PC-9 (cell line): ENCODE measurements around the gene CAPN9. TPM values are rescaled to one million over a fixed set of nuclear protein-coding genes. Genes with fewer than 3 reads are reported as not detected.

Experiments used
- BruUV-seq: library from RNA; stranded (reverse); fragments of 400-500 nt; replicated peaks from 2 replicates; lab custom pipeline; 2021; lab: Mats Ljungman, UMichigan
- CTCF ChIA-PET: fragments of 300-600 bp; sonication (Branson Sonifier 250); formaldehyde crosslinking; loops from one replicate; lab custom pipeline; 2022; ENCODE audit warnings: antibody characterized with exemption; lab: Charles Lee
- POLR2A ChIA-PET: fragments of 300-600 bp; sonication (Branson Sonifier 250); formaldehyde crosslinking; loops from one replicate; lab custom pipeline; 2022; ENCODE audit warnings: antibody characterized with exemption; ENCODE audit not compliant: unreplicated experiment; lab: Charles Lee
- DNase-seq, 2 experiments: peaks; one replicate each; pipeline versions ENCODE4 v3.0.0 to v3.0.0-alpha.2; 2015 to 2022; ENCODE audit warnings: mixed read lengths in 1 of 2
- H2AFZ ChIP-seq: fragments of 200-600 bp; sonication (generic); 2 replicates; pipeline ENCODE4 v1.8.1; 2017; ENCODE audit warnings: antibody characterized with exemption
- H3F3A ChIP-seq: fragments of 200-600 bp; sonication (generic); 2 replicates; pipeline ENCODE4 v1.8.1; 2017; ENCODE audit warnings: antibody characterized with exemption, mild to moderate bottlenecking, low read depth; ENCODE audit not compliant: insufficient read depth
- H3K27ac ChIP-seq: fragments of 200-600 bp; sonication (generic); 2 replicates; pipeline ENCODE4 v1.6.1; 2016; ENCODE audit warnings: mixed run types
- H3K27me3 ChIP-seq: fragments of 200-600 bp; sonication (generic); 2 replicates; pipeline ENCODE4 v1.6.1; 2016; ENCODE audit warnings: low read depth, mixed run types; ENCODE audit not compliant: insufficient read depth
- H3K36me3 ChIP-seq: fragments of 200-600 bp; sonication (generic); 2 replicates; pipeline ENCODE4 v1.6.1; 2016; ENCODE audit warnings: low read depth, mixed run types
- H3K4me1 ChIP-seq: fragments of 200-600 bp; sonication (generic); replicated peaks from 2 replicates; pipeline ENCODE4 v1.6.1; 2016; ENCODE audit warnings: mixed run types; ENCODE audit not compliant: insufficient read depth
- H3K4me2 ChIP-seq: fragments of 200-600 bp; sonication (generic); 2 replicates; pipeline ENCODE4 v1.6.1; 2017; ENCODE audit warnings: mixed run types
- H3K4me3 ChIP-seq: fragments of 200-600 bp; sonication (generic); 2 replicates; pipeline ENCODE4 v1.6.1; 2016; ENCODE audit warnings: mixed run types
- H3K79me2 ChIP-seq: fragments of 200-600 bp; sonication (generic); 2 replicates; pipeline ENCODE4 v1.6.1; 2017; ENCODE audit warnings: low read depth, mixed run types
- H3K9me2 ChIP-seq: fragments of 200-600 bp; sonication (generic); 2 replicates; pipeline ENCODE4 v1.8.1; 2017; ENCODE audit warnings: mild to moderate bottlenecking; ENCODE audit not compliant: insufficient read depth
- H3K9me3 ChIP-seq: fragments of 200-600 bp; sonication (generic); 2 replicates; pipeline ENCODE4 v1.8.1; 2016; ENCODE audit warnings: low read depth; ENCODE audit not compliant: insufficient read depth
- H4K20me1 ChIP-seq: fragments of 200-600 bp; sonication (generic); 2 replicates; pipeline ENCODE4 v1.8.1; 2017; ENCODE audit not compliant: insufficient read depth
- CTCF ChIP-seq: fragments of 200-600 bp; sonication (generic); conservative IDR thresholded peaks from 2 replicates; pipeline ENCODE4 v1.6.1; 2017; ENCODE audit warnings: mixed run types, antibody characterized with exemption, mild to moderate bottlenecking, moderate library complexity
- EZH2 ChIP-seq: fragments of 200-600 bp; sonication (generic); IDR thresholded peaks from 2 replicates; pipeline ENCODE4 v1.8.0; 2017; ENCODE audit warnings: antibody characterized with exemption, low read depth
- intact Hi-C: fragments of 100-400 bp; cut with micrococcal nuclease; formaldehyde crosslinking; loops from one replicate; pipeline ENCODE4 v1.10.0; 2022; ENCODE audit not compliant: unreplicated experiment
- total RNA-seq: library from RNA; stranded (reverse); gene quantifications from 2 replicates; pipeline ENCODE4 v1.2.3, GENCODE V29; 2021

CAPN9 gene
- total RNA-seq, 1 experiment from 2014 or later: not detected

DNA sequence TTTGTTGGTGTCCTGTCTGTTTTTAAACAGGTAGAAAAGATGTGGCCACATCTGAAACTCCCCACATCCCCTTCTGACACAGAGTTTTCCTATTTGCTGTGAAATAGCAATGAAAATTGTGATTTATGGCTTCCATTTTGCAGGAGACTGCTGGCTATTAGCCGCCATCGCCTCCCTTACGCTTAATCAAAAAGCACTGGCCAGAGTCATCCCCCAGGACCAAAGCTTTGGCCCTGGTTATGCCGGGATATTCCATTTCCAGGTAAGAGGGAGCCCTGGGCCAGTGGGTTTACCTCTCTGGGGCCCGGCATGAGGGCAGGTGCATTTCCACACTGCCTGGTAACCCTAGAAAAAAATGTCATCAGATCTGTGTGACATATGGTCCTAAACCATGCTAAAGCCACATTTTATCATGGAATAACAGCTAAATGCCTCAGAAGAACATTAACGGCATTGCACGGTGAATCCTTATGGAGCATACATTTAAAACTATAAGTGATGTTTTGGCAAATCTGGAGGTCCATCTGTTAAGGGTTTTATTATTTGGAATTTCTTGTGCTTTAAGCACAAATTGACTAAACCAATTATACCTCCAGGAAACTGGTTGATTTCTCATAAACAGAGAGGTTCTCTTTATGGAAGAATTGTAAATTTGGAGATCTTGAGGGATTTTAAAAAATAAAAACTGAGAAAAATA lies 12.3 kb downstream of the CAPN9 start:
- H3K4me3 ChIP-seq: no peak overlapping the region
- no TSS peak for BruUV-seq
- no peak for DNase-seq
- ChIA-PET POLR2A (no interaction called here), CTCF (no interaction called here)
- H3K4me1 ChIP-seq: 0 out of 2 replicates have a peak, but pooled peaks cover 3% of the 10 kb centered on the region
- H3K9me3 ChIP-seq: no peaks in the 10 kb centered on the region
- H2AFZ ChIP-seq: no peak overlapping the region
- no peak for TF ChIP-seq EZH2
- no peaks in the 10 kb centered on the region for H3K27me3 ChIP-seq
- no peak overlapping the region for H3K27ac ChIP-seq
- no peak overlapping the region for H3K4me2 ChIP-seq
- intact Hi-C loops: no loop called here
- no peaks in the 10 kb centered on the region for H3K9me2 ChIP-seq
- no peaks in the 10 kb centered on the region for H3K36me3 ChIP-seq
- H3F3A ChIP-seq: no peaks in the 10 kb centered on the region
- no peaks in the 10 kb centered on the region for H4K20me1 ChIP-seq
- H3K79me2 ChIP-seq: no peaks in the 10 kb centered on the region

DNA sequence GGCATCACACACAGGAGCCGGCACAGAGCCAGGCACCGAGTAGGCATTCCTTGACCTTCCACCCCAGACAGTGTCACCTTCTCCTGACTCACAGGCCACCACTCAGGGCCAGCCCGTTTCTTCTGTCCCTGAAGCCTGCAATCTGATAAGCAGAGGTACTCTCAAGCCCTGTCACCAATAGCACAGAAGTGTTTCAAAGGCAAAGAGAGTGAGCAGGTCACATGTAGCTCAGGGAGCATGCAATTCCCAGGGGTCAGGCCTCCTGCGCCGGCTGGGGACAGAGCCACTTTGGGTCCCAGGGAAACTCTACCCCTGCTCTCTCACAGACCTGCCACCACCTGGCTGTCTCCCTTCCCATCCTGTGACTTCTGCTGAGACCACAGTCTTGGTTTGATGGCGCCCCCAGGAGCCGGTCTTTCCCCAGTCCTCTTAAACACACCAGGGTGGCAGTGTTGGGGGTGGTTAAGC lies 13.2 kb downstream of the CAPN9 start:
- Histone ChIP-seq H3K4me1 (no peaks in the 10 kb centered on the region), H3K36me3 (no peaks in the 10 kb centered on the region), H3K4me2 (no peak overlapping the region), H3K27ac (no peak overlapping the region), H3K9me3 (no peaks in the 10 kb centered on the region), H3K4me3 (no peak overlapping the region), H2AFZ (no peak overlapping the region), H3F3A (no peaks in the 10 kb centered on the region), H3K9me2 (no peaks in the 10 kb centered on the region), H3K79me2 (no peaks in the 10 kb centered on the region), H3K27me3 (no peaks in the 10 kb centered on the region), H4K20me1 (no peaks in the 10 kb centered on the region)
- intact Hi-C loops: no loop called here
- no TSS peak for BruUV-seq
- no peak for TF ChIP-seq CTCF
- no peak for TF ChIP-seq EZH2
- ChIA-PET CTCF (no interaction called here), POLR2A (no interaction called here)
- no peak for DNase-seq

DNA sequence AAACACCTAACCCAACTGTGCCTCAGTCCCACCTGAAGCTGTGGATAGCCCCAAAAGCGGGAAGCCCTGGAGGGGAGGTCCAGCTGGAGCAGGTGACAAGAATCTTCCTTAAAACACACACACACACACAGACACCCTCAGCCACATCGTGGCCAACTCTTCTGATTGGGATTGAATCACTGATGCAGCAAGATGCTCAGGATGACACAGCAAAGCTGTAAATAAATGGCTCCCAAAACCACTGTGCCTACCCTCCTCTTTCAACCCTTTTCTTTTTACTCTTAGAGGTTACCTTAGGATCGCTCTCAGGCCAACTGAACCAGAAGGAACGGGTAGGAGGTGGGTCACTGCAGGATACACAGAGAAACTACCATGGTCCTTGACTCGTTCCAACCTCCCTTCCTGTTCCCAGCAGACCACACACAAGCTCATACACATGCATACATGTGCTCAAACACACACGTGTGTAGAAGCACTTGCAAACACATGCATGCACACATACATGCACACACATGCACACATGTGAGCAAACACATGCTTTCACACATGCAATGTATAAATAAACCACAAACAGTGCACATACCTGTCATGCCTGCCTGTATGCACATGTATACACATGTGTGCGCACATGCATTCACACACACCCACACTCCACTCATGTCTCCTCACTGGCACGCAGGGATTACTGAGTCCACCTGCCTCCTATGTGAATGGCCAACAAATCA lies 14.4 kb downstream of the CAPN9 start:
- H3K9me3 ChIP-seq: no peaks in the 10 kb centered on the region
- no peaks in the 10 kb centered on the region for H3K4me1 ChIP-seq
- no peak overlapping the region for H3K4me3 ChIP-seq
- H3K79me2 ChIP-seq: no peaks in the 10 kb centered on the region
- no peaks in the 10 kb centered on the region for H3K9me2 ChIP-seq
- no peaks in the 10 kb centered on the region for H3K27me3 ChIP-seq
- CTCF ChIA-PET: no interaction called here
- no peaks in the 10 kb centered on the region for H3K36me3 ChIP-seq
- DNase-seq: no peak
- no peak overlapping the region for H3K27ac ChIP-seq
- no peak overlapping the region for H2AFZ ChIP-seq
- POLR2A ChIA-PET: no interaction called here
- no peaks in the 10 kb centered on the region for H4K20me1 ChIP-seq
- TF ChIP-seq CTCF (no peak), EZH2 (no peak)
- BruUV-seq: no TSS peak
- H3K4me2 ChIP-seq: no peak overlapping the region
- no peaks in the 10 kb centered on the region for H3F3A ChIP-seq
- intact Hi-C loops: no loop called here
